DMS 273 (cell line): ENCODE results near the gene RNF167.
"Not testable (repeated sequence)": the region's sequence is repeated elsewhere in the genome, so short reads cannot be mapped to it uniquely, and the experiment has no call there.

Experiments used
- DNase-seq: peaks from one replicate; lab custom pipeline; 2025; ENCODE audit not compliant: unreplicated experiment; lab: John Stamatoyannopoulos, UW

The RNF167 gene

DNA sequence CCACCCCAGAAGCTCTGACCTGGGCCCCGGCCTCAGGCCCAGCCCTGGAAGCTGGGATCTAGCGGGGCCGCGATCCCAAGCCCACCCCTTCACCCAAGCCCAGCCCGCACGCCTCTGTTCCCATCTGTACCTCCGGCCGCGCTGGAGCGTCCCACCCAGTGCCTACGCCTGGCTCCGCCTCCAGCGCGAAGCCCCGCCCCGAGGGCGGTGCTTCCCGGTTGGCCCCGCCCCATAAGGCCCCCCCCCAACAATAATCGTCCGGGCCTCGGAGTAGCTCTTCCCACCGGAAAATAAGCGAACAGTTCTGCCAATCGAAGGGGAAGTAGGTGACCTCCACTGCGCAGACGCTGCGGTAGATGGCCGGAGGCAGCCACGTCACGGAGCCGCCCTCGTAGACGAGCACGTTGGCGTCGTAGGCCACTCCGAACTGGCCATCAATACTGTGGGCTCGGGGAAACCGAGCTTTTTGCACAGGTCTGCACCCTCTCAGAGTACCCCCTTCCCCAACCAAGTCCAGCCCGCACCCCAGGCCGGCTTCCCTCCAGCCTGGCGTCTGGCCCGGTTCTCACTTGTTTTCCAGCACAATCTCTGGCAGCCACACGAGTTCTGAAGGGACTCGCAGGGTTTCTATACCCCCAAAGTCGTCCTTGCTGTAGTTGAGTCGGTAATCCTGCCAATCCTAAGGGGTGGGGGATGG is 38.3 kb upstream of the RNF167 start:
- DNase-seq: no peak

DNA sequence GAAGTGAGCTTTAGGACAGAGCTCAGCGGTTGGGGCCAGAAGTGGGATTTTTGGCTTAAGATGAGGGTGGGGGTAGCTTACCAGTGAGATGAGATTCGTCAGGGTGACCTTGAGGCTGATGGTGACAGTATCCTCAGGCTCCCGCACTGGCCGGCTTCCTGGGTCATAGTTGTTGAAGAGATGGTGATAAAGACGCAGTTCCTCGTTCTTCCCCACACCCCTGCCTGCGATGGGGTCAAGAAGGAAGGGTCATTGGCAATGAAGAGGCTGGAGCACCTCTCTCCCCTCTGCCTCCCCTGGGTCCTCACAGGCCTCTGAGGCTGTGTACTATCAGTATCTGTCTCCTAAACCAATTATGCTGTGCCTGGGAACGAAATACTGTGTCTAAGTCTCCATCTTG is 37.5 kb upstream of the RNF167 start:
- DNase-seq: no peak

- peak; percentile 83 for DNase-seq
These were observed 36.8 kb upstream of the RNF167 start, which contains the start of gene CHRNE for GRCh38 chr17:4903051-4903818. Gene CHRNE (minus strand): TSS chr17:4903098. CDS start chr17:4903063, 35 bp downstream.

GRCh38 chr17:4906642-4907041 is 33.4 kb upstream of the RNF167 start:
- not testable (repeated sequence) for DNase-seq

- no peak for DNase-seq
These were observed 31.8 kb upstream of the RNF167 start for GRCh38 chr17:4908301-4908700.

DNA sequence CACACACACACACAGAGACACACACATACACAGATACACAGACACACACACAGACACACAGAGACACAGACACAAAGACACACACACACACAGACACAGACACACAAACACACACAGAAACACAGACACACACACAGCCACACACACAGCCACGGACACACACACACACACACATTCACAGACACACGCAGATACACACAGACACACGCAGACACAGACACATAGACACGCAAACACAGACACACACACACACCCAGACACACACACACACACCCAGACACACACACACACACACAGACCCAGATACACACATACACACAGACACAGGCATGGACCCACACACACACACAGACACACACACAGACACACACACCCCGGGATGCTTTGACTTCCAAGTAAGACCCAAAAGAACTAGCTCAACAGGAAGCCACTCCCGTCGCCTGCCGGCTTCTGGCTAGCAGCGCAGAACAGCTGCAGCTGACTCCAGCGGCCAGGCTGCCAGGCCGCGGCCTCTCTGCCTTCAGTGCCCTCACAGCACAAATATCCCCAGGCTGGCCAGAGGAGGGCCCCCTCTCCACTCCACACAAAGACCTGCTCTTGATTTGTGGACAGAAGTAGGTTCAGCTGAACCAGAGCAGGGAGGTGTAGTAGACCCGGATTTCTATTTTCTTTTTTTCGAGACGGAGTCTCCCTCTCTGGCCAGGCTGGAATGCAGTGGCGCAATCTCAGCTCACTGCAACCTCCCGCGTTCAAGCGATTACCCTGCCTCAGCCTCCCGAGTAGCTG is 31.2 kb upstream of the RNF167 start:
- DNase-seq: peak; percentile 91

GRCh38 chr17:4913994-4914393 is 26.1 kb upstream of the RNF167 start:
- peak; percentile 45 for DNase-seq

- DNase-seq: not testable (repeated sequence)
These were observed 25.5 kb upstream of the RNF167 start for GRCh38 chr17:4914551-4914950.

- DNase-seq: no peak
These were observed 20.5 kb upstream of the RNF167 start for GRCh38 chr17:4919511-4920047.

- DNase-seq: no peak
These were observed 19.6 kb upstream of the RNF167 start for GRCh38 chr17:4920351-4921048.

DNA sequence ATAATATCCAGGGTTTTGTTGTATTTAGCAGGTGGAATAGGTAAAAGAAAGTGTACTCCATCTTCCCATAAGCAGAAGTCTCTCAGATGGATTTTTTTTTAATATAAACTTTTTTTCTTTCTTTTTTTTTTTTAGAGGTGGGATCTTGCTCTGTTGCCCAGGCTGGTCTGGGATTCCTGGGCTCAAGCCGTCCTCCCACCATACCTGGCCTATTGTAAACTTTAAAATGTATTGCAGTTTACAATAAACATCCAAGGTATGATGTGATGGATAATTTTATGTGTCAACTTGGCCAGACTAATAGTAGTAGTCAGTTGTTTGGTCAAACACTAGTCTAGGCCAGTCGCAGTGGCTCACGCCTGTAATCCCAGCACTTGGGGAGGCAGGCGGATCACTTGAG is 18.7 kb upstream of the RNF167 start:
- DNase-seq: no peak

DNA sequence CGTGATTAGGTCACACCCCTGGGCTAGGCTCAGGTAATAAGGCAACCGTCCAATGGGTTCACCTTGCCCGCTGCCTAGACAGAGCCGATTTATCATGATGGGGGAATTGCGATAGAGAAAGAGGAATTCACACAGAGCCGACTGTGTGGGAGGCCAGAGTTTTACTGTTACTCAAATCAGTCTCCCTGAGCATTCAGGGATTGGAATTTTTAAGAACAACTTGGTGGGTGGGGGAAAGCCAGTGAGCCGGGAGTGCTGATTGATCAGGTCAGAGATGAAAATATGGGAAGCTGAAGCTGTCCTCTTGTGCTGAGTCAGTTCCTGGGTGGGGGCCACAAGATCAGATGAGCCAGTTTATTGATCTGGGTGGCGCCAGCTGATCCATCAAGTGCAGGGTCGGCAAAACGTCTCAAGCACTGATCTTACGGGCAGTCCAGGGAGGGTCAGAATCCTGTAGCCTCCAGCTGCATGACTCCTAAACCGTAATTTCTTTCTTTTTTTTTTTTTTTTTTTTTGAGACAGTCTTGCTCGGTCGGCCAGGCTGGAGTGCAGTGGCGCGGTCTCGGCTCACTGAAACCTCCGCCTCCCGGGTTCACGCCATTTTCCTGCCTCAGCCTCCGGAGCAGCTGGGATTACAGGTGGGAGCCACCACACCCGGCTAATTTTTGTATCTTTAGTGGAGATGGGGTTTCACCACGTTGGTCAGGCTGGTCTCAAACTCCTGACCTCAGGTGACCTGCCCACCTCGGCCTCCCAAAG is 13.3 kb upstream of the RNF167 start:
- not testable (repeated sequence) for DNase-seq

GRCh38 chr17:4928881-4929280 is 11.2 kb upstream of the RNF167 start:
- DNase-seq: no peak

GRCh38 chr17:4931963-4932362 is 8.1 kb upstream of the RNF167 start, which contains the start of gene GP1BA:
Gene GP1BA (plus strand): TSS chr17:4932277. CDS start chr17:4932605, 328 bp downstream.
- DNase-seq: no peak

- no peak for DNase-seq
These were observed 7.3 kb upstream of the RNF167 start for GRCh38 chr17:4932756-4933155.

DNA sequence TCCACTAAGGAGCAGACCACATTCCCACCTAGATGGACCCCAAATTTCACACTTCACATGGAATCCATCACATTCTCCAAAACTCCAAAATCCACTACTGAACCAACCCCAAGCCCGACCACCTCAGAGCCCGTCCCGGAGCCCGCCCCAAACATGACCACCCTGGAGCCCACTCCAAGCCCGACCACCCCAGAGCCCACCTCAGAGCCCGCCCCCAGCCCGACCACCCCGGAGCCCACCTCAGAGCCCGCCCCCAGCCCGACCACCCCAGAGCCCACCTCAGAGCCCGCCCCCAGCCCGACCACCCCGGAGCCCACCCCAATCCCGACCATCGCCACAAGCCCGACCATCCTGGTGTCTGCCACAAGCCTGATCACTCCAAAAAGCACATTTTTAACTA is 6.4 kb upstream of the RNF167 start:
- DNase-seq: no peak

DNA sequence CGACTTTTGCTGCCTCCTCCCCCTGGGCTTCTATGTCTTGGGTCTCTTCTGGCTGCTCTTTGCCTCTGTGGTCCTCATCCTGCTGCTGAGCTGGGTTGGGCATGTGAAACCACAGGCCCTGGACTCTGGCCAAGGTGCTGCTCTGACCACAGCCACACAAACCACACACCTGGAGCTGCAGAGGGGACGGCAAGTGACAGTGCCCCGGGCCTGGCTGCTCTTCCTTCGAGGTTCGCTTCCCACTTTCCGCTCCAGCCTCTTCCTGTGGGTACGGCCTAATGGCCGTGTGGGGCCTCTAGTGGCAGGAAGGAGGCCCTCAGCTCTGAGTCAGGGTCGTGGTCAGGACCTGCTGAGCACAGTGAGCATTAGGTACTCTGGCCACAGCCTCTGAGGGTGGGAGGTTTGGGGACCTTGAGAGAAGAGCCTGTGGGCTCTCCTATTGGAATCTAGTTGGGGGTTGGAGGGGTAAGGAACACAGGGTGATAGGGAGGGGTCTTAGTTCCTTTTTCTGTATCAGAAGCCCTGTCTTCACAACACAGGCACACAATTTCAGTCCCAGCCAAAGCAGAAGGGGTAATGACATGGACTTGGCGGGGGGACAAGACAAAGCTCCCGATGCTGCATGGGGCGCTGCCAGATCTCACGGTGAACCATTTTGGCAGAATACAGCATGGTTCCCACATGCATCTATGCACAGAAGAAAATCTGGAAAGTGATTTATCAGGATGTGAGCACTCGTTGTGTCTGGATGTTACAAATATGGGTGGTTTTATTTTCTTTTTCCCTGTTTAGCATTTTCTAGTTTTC is 5.7 kb upstream of the RNF167 start:
- peak; percentile 26 for DNase-seq

DNA sequence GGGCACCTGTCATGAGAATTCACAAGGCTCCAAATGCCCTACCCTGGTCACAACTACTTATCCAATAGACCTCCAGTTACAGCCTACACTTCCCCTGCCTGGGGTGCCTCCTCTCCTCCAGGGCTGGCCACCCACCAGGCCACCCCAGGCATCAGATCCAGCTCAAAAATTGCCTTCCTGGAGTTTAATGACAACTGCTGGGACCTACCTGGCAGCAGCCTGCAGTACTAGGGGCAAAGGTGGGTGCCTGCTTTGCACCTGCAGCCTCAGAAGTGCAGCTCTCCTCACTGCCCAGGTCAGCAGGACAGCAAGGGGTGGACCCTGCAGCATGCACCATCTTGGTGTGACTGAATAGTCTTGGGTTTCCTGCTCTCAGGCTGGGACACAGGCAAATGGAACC is 4.4 kb upstream of the RNF167 start:
- DNase-seq: no peak

- DNase-seq: no peak
These were observed 3.6 kb upstream of the RNF167 start for GRCh38 chr17:4936436-4936835.
